Adrenal gland (tissue), 12 donors: Measurements from ENCODE around the gene LRRC8C. TPM values are rescaled to one million over a fixed set of nuclear protein-coding genes. Genes with fewer than 3 reads are reported as not detected.

Experiments used
- DNase-seq, 7 donors: peaks; one replicate each; pipeline ENCODE4 v3.0.0-alpha.2; 2019 to 2020
- H3K27ac ChIP-seq, 5 donors: fragments of 200-600 bp; sonication (generic) in 4 of 5; 1 replicate in 3 of 5; 2 replicates in 2 of 5; pipeline versions ENCODE4 v1.5.1 to v1.8.0; 2016 to 2020; ENCODE audit warnings: mild to moderate bottlenecking in 1 of 5
- H3K27me3 ChIP-seq: fragments of 200-600 bp; 2 replicates; pipeline ENCODE4 v1.8.0; 2021
- H3K36me3 ChIP-seq, 2 donors: fragments of 200-600 bp; replicated peaks in 1 of 2; 1 replicate in 1 of 2; 2 replicates in 1 of 2; pipeline versions ENCODE4 v1.5.1 to v1.8.0; 2018 to 2022
- H3K4me1 ChIP-seq, 2 donors: fragments of 200-600 bp; replicated peaks in 1 of 2; 1 replicate in 1 of 2; 2 replicates in 1 of 2; pipeline versions ENCODE4 v1.5.1 to v1.8.0; 2018 to 2021
- H3K4me3 ChIP-seq, 4 donors: fragments of 200-600 bp; sonication (generic) in 3 of 4; one replicate each; pipeline ENCODE4 v1.5.1; 2016 to 2018
- H3K9me3 ChIP-seq, 3 donors: fragments of 200-600 bp; sonication (generic) in 1 of 3; replicated peaks in 1 of 3; 1 replicate in 2 of 3; 2 replicates in 1 of 3; pipeline versions ENCODE4 v1.5.1 to v1.8.0; 2016 to 2021
- POLR2A ChIP-seq, 2 donors: fragments of 450-650 bp; IDR thresholded peaks; one replicate each; pipeline ENCODE4 v1.6.1; 2017; ENCODE audit warnings: antibody characterized with exemption in 2 of 2, mild to moderate bottlenecking in 2 of 2, moderate library complexity in 1 of 2
- WGBS, 4 donors: extraction: QIAGEN DNeasy Blood & Tissue Kit in 2 of 4; methylation state at CpG; one replicate each; pipeline versions ENCODE4 v1.1.5 to v1.1.7; 2013 to 2017; 5-methylcytosine and 5-hydroxymethylcytosine counted together
- intact Hi-C, 2 donors: fragments of 100-400 bp; cut with DNase I; formaldehyde crosslinking; loops; one replicate each; pipeline versions ENCODE4 v1.14.1 to v1.15.0; 2022 to 2023
- polyA plus RNA-seq, 3 donors: library from polyadenylated mRNA; stranded (reverse); fragments of 200-250 nt in 2 of 3; fragments of 350-450 nt in 1 of 3; fragmentation: Illumina TruSeq in 1 of 3; extraction: RNeasy Lipid Tissue Mini Kit (QIAGEN cat#74804) in 1 of 3; gene quantifications; one replicate each; pipeline ENCODE4 v1.2.3, GENCODE V29; 2013 to 2014
- total RNA-seq, 9 donors: library from RNA; depleted of rRNA in 4 of 9; stranded (reverse); fragments of >200 nt in 4 of 9; fragments of 120-200 nt in 1 of 9; fragmentation: NEBNext Ultra II Directional in 1 of 9; extraction: Animal tissue kit (Norgen Biotek cat#: 25700) in 1 of 9; gene quantifications; one replicate each; pipeline versions ENCODE4 v1.1.0 to v1.2.4, GENCODE V29; 2013 to 2023
- TF ChIP-seq, protein P1 (sequence below), 6 experiments: fragments of 450-650 bp in 4 of 6; fragments of 200-600 bp in 2 of 6; sonication (generic) in 1 of 6; IDR thresholded peaks; 1 replicate in 5 of 6; 2 replicates in 1 of 6; pipeline versions ENCODE4 v1.5.1 to v1.8.0; 2016 to 2021; ENCODE audit warnings: antibody characterized with exemption in 6 of 6, mild to moderate bottlenecking in 2 of 6, moderate library complexity in 1 of 6
- donor health status: healthy with polysubstance abuse.
- donor health status: Bipolar disorder and iron deficiency.
- donor health status: DM: yes; HTN: yes; CAD: no.
- donor health status: DM: no; HTN: no; CAD: no.
- donor health status: DM: no; HTN: no; CAD: no.
- donor health status: DM: yes; HTN: yes; CAD: no.

LRRC8C gene
- total and polyA plus RNA-seq, 12 donors: 6.5 to 33.6 (median 11.9) TPM

DNA sequence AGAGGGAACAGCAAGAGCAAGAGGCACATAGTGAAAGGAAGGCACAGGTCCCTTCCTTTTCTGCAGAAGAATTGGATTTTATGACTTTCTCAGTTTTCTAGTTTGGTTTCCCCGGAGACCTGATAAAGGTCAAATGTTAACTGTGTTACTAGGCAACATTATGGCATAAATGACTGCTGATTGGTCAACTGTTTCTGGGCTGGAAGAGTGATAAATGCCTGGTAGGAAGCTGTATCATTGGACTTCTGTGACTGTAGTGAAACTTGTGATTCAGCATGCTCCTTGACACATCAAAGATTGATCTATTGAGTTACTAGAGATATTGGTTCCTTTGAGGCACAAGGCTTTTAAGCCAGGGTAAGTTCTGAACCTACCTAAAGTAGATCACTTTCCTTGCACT lies 55.7 kb downstream of the LRRC8C start:
- no peak overlapping the region for H3K4me3 ChIP-seq
- TF ChIP-seq POLR2A (IDR thresholded peaks at IDR 0.05): no peak
- intact Hi-C loops: no loop called here
- H3K9me3 ChIP-seq: no peaks in the 10 kb centered on the region
- 64 to 79% (median 70%) methylated on average over 1 of the region's 1 CpG for WGBS, 4 donors
- no peak overlapping the region for H3K27ac ChIP-seq
- H3K4me1 ChIP-seq: peaks cover 0 to 17% of the 10 kb centered on the region in 2 donors
- H3K27me3 ChIP-seq: no peaks in the 10 kb centered on the region
- peaks cover 0 to 8% of the 10 kb centered on the region in 2 donors for H3K36me3 ChIP-seq
- no peak for DNase-seq

DNA sequence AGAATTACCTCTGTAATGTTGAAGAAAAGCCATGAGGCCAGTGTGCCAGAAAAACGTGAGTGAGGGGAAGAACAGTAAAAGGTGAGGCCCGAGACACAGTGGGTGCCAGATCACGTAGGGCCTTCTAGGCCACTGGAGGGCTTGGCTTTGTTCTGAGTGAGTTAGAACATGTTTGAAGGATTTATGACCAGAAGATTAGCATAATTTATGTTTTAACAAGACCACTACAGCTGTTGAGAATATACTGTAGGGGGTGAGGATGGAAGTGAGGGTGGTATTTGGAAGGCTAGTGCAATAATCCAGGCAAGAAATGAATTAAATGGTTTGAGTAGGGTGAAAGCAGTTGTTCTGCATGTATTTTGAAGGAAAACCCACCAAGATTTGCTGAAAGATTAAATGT lies 56.3 kb downstream of the LRRC8C start:
- no peaks in the 10 kb centered on the region for H3K9me3 ChIP-seq
- 90 to 96% (median 94%) methylated on average over 3 of the region's 3 CpGs for WGBS, 4 donors
- DNase-seq: no peak
- no peak overlapping the region for H3K4me3 ChIP-seq
- peaks cover 0 to 8% of the 10 kb centered on the region in 2 donors for H3K36me3 ChIP-seq
- H3K4me1 ChIP-seq: peaks cover 0 to 17% of the 10 kb centered on the region in 2 donors
- no peaks in the 10 kb centered on the region for H3K27me3 ChIP-seq
- H3K27ac ChIP-seq: no peak overlapping the region
- intact Hi-C loops: no loop called here
- TF ChIP-seq, protein P1, sequence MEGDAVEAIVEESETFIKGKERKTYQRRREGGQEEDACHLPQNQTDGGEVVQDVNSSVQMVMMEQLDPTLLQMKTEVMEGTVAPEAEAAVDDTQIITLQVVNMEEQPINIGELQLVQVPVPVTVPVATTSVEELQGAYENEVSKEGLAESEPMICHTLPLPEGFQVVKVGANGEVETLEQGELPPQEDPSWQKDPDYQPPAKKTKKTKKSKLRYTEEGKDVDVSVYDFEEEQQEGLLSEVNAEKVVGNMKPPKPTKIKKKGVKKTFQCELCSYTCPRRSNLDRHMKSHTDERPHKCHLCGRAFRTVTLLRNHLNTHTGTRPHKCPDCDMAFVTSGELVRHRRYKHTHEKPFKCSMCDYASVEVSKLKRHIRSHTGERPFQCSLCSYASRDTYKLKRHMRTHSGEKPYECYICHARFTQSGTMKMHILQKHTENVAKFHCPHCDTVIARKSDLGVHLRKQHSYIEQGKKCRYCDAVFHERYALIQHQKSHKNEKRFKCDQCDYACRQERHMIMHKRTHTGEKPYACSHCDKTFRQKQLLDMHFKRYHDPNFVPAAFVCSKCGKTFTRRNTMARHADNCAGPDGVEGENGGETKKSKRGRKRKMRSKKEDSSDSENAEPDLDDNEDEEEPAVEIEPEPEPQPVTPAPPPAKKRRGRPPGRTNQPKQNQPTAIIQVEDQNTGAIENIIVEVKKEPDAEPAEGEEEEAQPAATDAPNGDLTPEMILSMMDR (IDR thresholded peaks at IDR 0.05): no peak
- no peak for TF ChIP-seq POLR2A (IDR thresholded peaks at IDR 0.05)

DNA sequence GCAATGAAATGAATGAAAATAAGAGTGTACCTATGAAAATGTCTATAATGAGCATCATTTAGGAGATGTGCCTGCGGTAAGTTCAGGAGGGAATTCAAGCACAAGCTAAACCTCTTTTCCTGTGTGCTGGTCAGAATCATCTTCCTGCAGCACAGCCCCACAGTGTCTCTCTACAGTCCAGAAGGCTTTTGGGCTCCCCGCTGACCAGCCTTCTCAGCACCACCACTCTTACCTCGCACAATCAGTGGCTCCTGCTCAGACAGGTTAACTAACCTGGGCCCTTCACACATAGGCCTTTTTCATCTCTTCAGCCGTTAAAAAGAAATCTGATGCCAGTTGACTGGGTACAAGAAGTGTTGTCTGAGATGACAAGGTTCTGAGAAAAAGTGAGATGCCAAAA lies 57.7 kb downstream of the LRRC8C start:
- Histone ChIP-seq H3K4me3 (no peak overlapping the region), H3K4me1 (peaks cover 0 to 24% of the 10 kb centered on the region in 2 donors), H3K9me3 (no peaks in the 10 kb centered on the region), H3K27me3 (no peaks in the 10 kb centered on the region), H3K36me3 (peaks cover 0 to 8% of the 10 kb centered on the region in 2 donors), H3K27ac (no peak overlapping the region)
- 96 to 100% (median 96%) methylated on average over 4 of the region's 4 CpGs for WGBS, 4 donors
- TF ChIP-seq, protein P1 (IDR thresholded peaks at IDR 0.05): no peak
- TF ChIP-seq POLR2A (IDR thresholded peaks at IDR 0.05): no peak
- DNase-seq: no peak
- intact Hi-C loops: loop anchor here in 1 of 2 donors (10.0 kb wide), 1 partner anchor 56 kb away; the partner anchor contains the start of gene LRRC8C

DNA sequence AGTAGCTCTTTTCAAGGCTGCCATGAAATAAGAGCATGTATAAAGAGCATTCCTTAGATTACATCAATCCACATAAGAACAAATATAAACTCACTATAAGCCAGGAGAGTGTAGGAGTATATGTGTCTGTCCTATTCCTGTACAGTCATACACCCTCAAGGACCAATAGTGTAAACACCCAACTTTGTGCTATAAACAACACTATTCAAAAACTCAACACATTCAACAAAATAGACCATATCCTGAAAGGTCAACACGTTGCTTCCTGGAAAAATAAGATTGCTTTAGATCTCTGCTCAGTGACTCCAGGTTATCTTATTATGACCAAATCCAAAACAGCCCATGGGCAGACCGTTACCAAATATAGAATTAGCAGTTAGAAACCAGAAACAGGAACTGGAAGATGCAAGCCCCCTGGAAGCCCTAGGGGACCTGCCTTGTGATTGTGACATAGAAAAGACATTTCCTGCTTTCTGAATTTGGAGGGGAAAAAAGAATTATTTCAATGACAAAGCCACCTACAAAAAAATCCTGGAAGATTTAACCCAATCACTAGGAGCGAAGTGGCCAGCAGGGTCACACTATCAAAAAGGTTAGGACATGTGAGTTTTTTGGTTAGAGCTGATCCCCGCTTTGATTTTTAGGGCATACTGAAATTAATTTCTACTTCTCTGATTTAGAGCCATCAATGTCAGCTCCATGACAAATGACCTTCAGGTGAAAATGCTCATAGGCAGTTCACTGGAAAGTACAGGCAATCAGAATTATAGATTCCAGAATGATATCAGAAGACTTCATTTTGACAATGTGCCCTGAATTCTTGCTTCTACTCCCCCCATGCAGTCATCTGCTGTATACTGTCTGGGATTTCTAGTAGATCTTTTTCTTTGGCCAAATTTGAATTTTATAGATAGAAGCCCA lies 59.9 kb downstream of the LRRC8C start:
- TF ChIP-seq, protein P1 (IDR thresholded peaks at IDR 0.05): no peak
- TF ChIP-seq POLR2A (IDR thresholded peaks at IDR 0.05): no peak
- intact Hi-C loops: loop anchor here in 1 of 2 donors (10.0 kb wide), 1 partner anchor 58 kb away; the partner anchor contains the start of gene LRRC8C
- DNase-seq: peak in 1 of 7 donors; percentile 17
- Histone ChIP-seq H3K27me3 (no peaks in the 10 kb centered on the region), H3K9me3 (no peaks in the 10 kb centered on the region), H3K4me3 (no peak overlapping the region), H3K4me1 (peaks cover 5 to 41% of the 10 kb centered on the region in 2 donors), H3K36me3 (peaks cover 0 to 8% of the 10 kb centered on the region in 2 donors), H3K27ac (peak overlapping the region in 2 of 5 donors; percentile 28 to 40)
- WGBS, 4 donors: 39 to 59% (median 48%) methylated on average over 4 of the region's 4 CpGs
